ENCODE results near the gene PTPRM. TPM values are rescaled to one million over a fixed set of nuclear protein-coding genes. Genes with fewer than 3 reads are reported as not detected.
A peak's percentile ranks its signal among the peaks of the same experiment; 100 is the strongest.

Gene PTPRM
- polyA plus RNA-seq, 12 donors = 64.3 to 109 (median 90.1) TPM; not detected in 1

DNA sequence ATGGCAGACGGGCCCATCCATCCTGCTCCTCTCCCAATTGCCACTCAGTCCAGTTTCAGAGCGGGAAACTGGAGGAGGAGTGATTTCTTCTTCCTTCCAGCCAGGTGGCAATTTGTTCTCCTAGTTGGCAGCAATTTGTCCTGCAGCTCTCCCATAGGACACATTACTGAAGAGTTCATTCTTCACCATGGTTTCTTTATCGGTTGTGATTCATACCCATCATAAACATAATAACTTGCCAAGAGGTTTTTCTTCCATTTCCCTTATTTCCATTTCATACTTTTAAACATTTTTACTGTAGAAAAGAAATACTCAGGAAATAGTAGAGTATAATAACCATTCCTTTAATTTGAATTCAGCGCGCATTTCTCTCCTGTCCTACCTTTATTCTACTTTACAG is 664.2 kb downstream of the PTPRM start:
- no peak for DNase-seq

DNA sequence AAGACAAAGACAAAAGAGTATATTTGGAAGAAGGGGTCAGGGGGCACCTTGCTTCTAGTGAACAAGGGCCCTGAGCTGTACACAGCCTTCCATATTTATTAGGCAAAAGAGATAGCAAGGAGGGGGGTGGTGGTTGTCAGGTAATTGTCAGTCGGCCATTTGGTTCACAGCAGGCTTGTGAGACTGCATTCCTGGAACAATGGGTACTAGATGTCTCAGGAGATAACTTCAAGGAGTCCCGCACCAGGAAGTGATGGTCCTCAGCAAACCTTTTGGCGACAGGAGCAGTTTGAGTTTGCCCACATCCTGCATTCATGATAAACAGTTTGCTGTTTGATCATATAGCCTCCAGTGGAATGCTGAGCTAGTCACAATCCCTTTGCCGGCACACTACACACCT is 665.7 kb downstream of the PTPRM start:
- DNase-seq = no peak

DNA sequence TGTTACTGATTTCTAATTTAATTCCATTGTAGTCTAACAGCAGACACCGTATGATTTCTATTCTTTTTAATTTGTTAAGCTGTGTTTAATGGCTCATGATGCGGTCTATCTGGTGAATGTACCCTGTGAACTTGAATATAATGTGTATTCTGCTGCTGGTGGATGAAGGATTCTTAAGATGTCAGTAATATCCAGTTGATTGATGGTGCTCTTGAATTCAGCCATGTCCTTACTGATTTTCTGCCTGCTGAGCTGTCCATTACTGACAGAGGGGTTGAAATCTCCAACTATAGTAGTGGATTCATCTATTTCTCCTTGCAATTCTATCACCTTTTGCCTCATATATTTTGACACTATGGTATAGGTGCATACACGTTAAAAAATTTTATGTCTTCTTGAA is 668.8 kb downstream of the PTPRM start:
- no peak for DNase-seq

DNA sequence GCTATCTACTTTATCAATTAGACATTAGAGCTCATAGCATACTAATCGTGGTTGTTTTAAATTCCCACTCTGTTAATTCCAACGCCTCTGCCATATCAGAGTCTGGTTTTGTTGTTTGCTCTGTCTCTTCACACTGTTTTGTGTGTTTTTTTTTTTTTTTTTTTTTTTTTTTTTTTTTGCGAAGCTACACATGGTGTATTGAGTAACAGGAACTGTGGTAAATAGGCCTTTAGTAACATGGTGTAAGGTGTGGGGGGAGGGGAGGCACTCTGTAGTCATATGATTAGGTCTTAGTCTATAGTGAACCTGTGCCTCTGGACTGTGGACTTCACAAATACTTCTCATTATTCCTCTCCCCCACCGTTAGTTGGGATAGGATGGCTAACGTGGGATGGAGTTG is 671.4 kb downstream of the PTPRM start:
- no peak for DNase-seq

DNA sequence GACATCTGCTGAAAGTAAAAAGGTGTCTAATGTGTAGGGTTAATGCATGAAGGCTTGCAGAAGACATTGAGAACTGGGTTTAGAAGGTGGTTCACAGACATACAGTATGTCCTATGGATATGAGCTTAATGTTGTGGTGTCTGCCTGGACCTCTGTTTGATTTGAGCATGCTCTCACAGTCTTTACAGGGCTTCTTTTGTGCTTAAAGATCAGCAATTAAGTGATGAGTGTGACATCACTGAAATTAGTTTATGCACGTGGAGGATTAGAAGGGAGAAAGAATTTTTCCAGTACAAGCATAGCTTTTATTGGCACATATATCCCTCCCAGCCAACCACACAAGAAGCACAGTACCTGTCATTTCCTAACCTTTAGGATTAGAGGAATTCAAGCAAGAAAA is 674.6 kb downstream of the PTPRM start:
- DNase-seq = no peak

DNA sequence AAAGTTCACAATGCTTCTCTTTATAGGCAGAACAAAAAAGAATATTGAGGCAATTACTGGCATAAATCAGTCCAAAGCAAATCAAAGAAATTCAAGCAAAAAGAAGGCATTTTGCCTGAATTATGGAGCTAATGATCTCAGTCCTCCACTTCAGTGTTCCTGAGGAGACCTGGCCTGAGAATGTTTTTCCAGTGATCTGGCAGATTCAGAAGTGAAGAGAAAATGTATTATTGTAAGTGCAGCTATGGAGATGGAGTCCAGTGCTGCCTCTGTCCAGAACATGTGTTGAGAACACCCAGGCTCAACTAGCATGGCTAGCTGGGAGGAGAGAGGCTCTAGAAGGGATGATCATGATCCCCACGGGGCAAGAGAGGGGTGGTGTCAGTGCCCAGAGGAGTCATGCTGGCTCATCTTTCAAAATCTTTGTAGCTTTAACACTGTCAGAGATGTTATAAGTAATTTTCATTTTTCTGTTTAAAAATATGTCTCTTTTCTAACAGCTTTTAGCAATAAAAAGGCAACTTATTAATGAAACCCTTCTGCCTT is 675.1 kb downstream of the PTPRM start:
- DNase-seq = peak; percentile 69

DNA sequence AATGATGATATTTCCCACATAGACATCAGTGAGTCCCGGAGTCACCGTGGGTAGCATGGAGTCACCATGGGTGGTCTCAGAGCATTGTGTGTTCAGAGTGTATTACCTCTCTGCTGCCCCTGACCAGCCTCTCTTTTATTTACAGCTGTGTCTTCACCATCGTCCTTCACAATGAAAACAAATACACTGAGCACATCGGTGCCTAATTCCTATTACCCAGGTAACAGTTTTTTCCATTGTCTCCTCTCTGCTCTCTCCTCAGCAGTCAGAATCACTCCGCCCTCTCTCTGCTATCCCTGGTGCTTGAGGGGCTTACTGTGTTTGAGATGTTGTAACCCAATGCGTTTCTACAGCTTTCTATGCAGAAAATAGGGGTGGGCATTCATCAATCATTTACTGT is 680.6 kb downstream of the PTPRM start:
- DNase-seq = no peak

DNA sequence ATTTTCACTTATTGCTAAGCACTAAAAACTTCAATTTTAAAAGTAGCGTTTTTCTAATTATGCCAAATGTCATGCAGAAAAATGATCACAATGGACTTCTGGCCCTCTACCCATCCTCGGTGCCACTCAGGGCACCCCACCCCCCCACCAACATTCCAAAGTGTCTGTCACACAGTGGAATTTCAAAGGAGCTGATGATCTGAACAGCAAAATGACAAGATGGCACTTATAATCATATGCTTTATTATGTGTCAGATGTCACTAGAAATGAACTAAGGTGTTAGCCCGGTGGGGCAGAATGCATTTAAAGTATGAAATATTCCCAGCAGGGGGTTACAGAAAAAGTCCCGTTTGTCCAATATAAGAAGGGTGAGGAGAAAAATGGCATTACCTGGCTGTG is 681.5 kb downstream of the PTPRM start:
- no peak for DNase-seq

DNA sequence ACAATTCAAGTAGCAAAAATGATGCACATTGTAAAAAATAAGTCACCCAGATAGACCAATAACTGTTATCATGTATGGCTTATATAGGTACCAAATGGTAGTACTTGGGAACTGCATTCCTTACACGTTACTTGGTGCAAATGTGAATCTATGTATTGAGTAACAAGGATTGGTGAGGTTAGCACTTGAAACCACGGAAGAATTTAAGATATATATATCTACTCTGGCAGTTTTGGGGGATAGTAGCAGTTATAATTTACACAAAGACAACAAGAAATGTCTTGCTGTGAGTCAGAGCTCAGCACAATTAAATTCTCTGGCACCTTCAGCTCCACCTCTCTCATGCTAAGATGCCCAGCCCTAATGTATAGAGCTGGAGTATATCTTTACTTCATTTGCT is 682.7 kb downstream of the PTPRM start:
- no peak for DNase-seq

DNA sequence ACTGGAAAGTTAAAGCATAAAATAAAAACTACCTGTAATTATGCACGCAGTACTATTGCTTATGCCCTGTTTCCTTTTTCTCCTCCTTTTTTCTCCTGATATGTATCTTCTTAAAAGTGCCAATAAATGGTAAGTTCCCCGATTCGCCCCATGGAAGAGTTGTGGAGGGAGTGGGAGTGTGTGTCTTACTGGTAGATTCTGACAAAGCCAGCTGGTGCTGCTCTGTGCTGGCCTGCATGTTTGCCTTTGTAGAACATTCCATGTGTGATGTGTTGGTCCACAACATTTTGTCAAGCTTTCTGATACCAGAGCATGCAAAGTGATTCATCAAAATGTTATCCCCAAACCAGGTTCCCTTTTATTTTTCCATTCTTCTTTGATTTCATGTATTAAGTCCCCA is 685.3 kb downstream of the PTPRM start:
- DNase-seq = no peak

DNA sequence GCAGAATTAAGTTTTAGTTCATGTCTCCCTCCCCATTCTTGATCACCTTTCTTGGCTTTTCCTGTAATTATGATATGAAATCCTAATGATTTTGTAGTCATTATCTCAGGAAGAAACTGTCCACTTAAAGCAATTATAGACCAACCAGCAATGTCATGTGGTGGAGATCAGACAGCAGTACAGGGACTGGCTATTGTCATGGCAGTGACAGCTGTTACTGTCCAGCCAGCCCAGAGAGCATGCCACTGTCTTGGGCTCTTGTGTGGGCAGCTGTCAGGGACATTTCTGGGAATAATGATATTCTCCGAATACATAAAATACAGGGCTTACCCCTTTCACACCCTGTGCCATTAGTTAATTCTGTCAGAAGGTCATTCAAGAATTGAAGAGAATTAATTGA is 686.8 kb downstream of the PTPRM start:
- no peak for DNase-seq

DNA sequence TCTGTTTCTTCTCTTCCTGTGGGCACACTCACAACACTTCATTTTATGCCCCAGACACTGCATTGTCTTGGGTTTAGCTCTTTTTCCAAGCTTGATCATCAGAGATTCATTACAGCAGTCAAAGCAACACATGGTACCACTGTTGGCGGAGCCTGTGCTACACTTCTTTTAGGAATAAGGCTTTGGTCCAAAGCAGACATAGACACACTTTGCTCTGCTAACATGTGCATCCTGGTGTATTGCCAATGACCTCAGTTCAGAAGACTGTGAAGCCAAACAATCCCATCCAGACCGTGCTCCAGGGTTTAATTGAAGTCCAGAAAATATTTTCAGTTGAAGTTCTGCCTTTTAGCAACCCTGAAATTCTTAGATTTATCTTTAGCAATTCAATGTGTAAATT is 687.5 kb downstream of the PTPRM start:
- DNase-seq = peak; percentile 80

DNA sequence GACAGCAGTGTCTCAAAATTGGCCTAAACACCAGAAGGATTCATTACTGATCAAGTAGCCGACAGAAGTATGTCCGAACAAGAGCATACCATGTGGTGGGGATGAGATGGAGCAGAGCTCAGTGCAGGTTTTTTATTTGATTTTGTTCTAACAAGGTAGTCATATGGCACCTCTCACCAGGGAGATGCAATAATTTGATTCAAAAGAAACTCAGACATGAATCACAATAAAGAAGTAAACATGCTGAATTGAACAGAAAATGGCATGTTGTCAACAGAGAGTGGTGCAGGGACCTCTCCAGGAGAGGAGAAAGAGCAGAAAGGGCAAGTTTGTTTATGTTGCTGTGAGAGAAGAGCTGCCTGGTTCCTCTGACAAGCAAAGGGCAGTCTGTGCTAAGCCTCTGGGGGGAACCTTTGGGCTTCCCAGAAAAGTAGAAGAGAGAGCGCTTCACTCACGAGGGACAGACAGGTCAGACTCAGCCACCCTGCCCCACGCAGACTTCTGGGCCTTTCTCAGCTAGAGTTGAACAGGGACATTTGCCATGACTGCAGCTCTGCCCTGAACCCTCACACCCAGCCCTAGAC is 690.8 kb downstream of the PTPRM start:
- DNase-seq = no peak

DNA sequence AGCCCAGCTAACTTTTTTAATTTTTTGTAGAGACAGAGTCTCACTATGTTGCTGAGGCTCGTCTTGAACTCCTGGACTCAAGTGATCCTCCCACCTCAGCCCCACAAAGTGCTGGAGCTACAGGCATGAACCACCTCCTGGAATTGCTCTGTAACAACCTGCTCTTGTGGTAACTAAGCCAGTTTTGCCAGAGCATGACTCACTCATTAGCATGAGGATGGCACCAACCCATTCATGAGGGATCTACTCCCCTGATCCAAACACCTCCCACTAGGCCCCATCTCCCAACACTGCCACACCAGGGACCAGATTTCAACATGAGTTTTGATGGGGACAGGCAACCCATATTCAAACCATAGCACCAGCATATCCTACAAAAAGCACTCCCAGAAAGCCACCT is 693.2 kb downstream of the PTPRM start:
- no peak for DNase-seq

DNA sequence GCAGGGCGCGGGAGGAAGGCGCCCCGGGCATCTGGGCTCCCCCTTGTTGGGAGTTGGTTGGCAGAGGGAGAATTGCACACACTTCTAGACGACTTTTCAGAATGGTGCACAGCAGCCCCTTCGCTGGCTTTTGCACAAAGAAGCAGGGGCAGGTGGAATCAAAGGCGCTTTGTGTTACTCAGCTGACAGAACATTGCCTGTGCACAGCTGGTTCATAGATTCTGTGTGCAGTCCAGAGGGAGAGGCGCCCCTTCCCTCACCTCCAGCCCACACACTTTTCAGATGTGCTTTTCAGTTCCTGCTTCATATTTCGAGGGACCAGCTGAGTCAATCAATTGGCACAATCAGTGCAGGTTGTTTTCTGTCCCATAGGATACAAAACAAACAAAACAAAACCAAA is 693.7 kb downstream of the PTPRM start:
- DNase-seq = no peak

DNA sequence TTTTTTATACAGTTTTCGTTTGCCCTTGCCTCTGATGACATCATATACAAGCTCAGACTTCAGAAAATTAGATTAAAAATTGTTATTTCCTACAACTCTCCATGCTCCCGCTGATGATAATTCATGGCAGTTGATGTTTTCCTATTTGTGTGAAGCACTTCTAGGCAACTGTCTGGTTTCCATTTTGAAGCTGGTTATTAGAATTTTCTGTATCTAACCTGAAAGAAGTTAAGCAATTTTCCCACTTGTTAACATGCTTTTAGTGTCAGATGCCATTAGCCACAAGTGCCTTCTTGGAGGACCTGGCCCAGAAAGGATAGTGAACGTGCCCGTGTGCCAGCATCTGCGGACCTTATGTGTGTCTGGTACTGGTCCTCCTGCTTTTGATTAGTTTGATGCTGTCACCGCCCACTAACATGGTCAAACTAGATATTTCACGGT is 694.6 kb downstream of the PTPRM start:
- no peak for DNase-seq

DNA sequence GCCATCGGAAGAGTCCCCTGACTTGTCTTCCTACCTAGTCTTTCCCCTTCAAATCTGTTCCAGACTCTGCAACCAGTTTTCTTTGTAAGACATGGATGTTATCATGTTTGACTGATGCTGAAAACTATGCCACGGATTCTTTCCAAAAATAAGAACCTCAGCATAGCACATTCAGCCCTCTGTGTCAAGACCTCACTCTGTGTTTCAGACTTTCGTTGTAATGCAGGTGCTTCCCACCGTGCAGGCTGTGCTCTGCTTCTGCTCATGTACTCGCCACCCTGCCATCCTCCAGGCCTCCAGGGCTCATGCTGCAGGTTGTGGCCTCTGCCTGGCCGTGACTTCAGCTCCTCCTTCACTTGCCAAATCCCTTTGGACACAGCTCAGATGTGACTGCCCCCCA is 695.1 kb downstream of the PTPRM start:
- no peak for DNase-seq

DNA sequence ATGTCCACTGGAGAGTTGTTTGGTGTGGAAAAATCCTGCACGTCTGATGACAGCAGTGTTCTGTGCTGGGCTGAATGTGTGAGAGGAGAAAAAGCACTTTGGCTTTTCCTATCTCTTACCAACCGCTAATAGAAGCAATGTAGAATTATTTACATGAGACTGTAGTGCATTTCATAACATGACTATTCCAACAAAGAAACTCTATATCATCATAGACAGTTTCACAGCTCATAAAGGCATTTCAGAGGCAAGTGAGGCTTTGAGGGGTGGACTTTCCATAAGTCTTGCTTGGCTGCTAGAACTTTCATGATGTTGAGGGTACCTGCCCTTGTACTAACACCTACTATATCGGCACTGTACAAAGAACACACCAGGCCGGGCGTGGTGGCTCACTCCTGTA is 697.0 kb downstream of the PTPRM start:
- DNase-seq = no peak

DNA sequence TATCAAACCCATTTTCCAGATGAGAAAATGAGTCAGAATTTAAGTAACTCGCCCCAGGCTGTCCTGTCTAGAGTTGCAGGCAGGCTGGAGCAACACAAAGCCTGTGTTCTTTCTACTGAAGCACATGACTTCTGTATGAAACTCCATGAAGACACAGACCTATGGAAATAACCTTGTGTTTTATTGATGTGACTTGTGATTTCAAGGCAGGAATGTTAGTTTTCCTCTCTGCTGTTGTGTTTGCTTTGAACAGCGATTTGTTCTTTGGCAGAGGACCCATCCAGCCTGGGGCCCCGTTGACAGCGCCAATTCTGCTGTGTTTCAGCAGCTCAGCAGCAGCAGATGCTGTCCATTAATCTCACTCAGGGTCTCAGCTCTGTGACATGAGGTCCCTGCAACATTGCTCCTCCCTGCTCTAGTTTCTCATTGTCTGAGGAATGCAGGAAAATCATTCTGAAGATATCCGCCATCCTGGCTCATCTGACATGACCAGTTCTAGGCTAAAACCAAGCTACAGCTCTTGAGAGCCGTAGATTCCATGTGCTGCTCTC is 697.8 kb downstream of the PTPRM start:
- DNase-seq = peak; percentile 79

DNA sequence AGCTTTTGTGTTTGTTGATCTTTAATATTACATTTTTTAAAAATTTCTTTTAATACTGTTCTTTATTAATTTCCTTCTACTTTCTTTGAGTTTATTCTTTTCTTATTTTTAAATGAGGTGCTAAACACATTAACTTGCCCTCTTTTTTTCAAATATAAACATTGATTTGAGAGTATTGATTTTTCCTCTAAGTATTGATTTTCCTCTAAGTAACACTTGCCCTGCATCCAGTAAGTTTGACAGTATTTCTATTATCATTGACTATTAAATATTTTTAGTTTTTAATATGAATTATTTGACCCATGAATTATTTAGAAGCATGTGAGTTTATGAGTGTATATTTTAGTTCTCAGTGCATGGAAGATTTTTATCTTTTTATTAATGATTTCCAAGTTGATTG is 705.1 kb downstream of the PTPRM start:
- no peak for DNase-seq

DNA sequence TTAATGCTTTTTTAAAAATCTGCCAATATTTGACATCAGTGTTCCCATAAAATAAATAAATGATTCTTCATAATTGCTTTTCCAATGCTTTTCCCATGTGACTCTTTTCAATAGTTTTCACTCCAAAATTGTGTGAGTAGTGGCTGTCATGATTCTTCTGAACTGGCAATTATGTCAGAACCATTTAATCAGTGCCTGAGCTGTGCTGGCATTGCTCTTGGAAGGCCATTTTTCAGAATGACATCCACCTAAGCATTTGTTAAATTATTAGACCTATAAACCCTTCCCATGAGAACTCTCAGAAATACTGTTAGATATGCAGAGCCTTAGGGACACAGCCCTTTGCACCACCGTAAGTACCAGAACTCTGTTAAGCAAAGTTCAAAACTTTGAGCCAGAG is 707.3 kb downstream of the PTPRM start:
- DNase-seq = no peak

DNA sequence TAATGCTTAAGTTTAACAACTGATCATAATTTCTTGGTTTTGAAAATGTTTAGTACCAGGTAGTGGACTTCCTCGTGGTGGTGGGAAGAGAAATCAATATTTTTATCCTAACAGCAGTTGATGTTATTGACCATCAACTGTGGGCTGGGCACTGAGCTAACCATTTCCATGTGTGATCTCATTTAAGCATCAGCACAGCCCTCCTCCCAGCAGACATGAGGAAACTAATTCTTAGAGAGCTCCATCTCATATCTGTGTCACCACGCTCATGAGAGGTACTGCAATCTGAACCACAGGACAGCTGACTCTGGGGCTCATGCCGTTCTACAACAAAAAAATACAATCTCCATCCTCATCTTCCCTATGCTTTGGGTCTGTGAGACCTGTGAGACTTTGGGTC is 709.3 kb downstream of the PTPRM start:
- DNase-seq = no peak

DNA sequence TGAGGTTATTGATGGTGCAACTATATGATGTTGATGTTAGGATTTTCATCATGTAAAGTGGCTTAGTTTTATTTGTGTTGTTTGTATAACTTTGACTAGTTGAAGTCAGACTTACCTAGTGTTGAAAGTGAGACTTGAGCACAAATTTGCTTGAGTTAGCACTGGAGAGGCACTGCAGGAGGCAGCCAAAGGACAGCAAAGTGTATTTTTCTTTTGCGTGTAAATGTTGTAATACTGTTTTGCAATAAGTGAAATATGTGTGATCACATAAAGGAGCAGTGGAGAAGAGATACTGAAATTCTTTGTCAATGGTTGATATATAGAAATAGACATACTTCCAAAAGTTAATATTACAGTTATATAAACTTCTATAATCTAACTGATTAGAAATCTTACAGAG is 710.2 kb downstream of the PTPRM start:
- no peak for DNase-seq

DNA sequence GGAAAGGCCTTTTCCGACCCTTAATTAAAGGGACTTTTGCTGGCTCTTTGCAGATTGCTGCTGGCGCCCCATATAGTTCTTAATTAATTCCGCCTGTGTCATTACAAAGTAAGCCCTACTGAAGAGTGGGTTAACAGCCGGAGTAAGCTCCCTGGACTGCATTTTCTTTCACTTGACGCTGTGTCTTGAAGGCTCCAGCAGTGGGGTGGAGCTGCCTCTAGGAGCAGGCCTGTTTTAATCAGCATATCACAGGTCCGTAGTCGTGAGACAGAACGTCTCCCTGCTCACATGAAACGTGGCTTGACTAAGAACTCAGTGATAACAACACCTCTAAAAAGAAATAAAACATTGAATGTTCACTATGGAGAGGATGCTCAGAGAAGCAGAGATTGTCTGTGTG is 712.2 kb downstream of the PTPRM start:
- no peak for DNase-seq

All from muscle of arm (tissue), 12 donors.